IPS-15b (cell line): ENCODE data around the gene PLEKHA8.
A peak's percentile ranks its signal among the peaks of the same experiment; 100 is the strongest.

Experiments
- H3K27me3 ChIP-seq: one replicate; pipeline ENCODE4 v1.6.1; 2013; ENCODE audit warnings: low read length; ENCODE audit not compliant: control insufficient read depth, insufficient read depth
- H3K36me3 ChIP-seq: one replicate; pipeline ENCODE4 v1.6.1; 2013; ENCODE audit warnings: low read length; ENCODE audit not compliant: control insufficient read depth, insufficient read depth
- H3K4me1 ChIP-seq: one replicate; pipeline ENCODE4 v1.6.1; 2013; ENCODE audit warnings: mild to moderate bottlenecking, low read length; ENCODE audit not compliant: control insufficient read depth, insufficient read depth
- H3K4me3 ChIP-seq: one replicate; pipeline ENCODE4 v1.5.1; 2013; ENCODE audit warnings: low read depth, low read length
- H3K9ac ChIP-seq: one replicate; pipeline ENCODE4 v1.6.1; 2013; ENCODE audit warnings: low read depth, mild to moderate bottlenecking, low read length
- H3K9me3 ChIP-seq: one replicate; pipeline ENCODE4 v1.6.1; 2013; ENCODE audit warnings: mild to moderate bottlenecking, low read length; ENCODE audit not compliant: control insufficient read depth, insufficient read depth

Gene PLEKHA8

GRCh38 chr7:30028216-30028748 is at the start of gene PLEKHA8:
Gene PLEKHA8 (plus strand): TSS chr7:30028412. CDS start chr7:30028763, 351 bp downstream.
- H3K9me3 ChIP-seq, result no peaks in the 10 kb centered on the region
- H3K36me3 ChIP-seq, result no peaks in the 10 kb centered on the region
- H3K4me3 ChIP-seq, result peak within 1 kb of the TSS; percentile 91
- H3K9ac ChIP-seq, result peak within 1 kb of the TSS; percentile 38
- peaks cover 3% of the 10 kb centered on the region for H3K4me1 ChIP-seq
- no peaks in the 10 kb centered on the region for H3K27me3 ChIP-seq

- no peaks in the 10 kb centered on the region for H3K9me3 ChIP-seq
- no peak overlapping the region for H3K9ac ChIP-seq
- no peak overlapping the region for H3K4me3 ChIP-seq
- no peaks in the 10 kb centered on the region for H3K27me3 ChIP-seq
- H3K36me3 ChIP-seq, result no peaks in the 10 kb centered on the region
- H3K4me1 ChIP-seq, result no peaks in the 10 kb centered on the region
These were observed 48.1 kb upstream of the PLEKHA8 start for GRCh38 chr7:29980151-29980550.

GRCh38 chr7:29987083-29987482 is 41.1 kb upstream of the PLEKHA8 start:
- no peak overlapping the region for H3K4me3 ChIP-seq
- H3K36me3 ChIP-seq, result no peaks in the 10 kb centered on the region
- no peak overlapping the region for H3K9ac ChIP-seq
- no peaks in the 10 kb centered on the region for H3K9me3 ChIP-seq
- no peaks in the 10 kb centered on the region for H3K27me3 ChIP-seq
- peaks cover 2% of the 10 kb centered on the region for H3K4me1 ChIP-seq

GRCh38 chr7:29987811-29988317 is 40.3 kb upstream of the PLEKHA8 start:
- H3K4me1 ChIP-seq, result peaks cover 2% of the 10 kb centered on the region
- no peaks in the 10 kb centered on the region for H3K27me3 ChIP-seq
- peak overlapping the region; percentile 60 for H3K4me3 ChIP-seq
- no peak overlapping the region for H3K9ac ChIP-seq
- no peaks in the 10 kb centered on the region for H3K36me3 ChIP-seq
- H3K9me3 ChIP-seq, result no peaks in the 10 kb centered on the region

- Histone ChIP-seq H3K9me3 (no peaks in the 10 kb centered on the region), H3K4me1 (peaks cover 2% of the 10 kb centered on the region), H3K27me3 (no peaks in the 10 kb centered on the region), H3K36me3 (no peaks in the 10 kb centered on the region), H3K9ac (peak overlapping the region; percentile 89), H3K4me3 (peak overlapping the region; percentile 60)
These were observed 39.6 kb upstream of the PLEKHA8 start for GRCh38 chr7:29988424-29989256.

- H3K9ac ChIP-seq, result peak within 1 kb of the TSS; percentile 89
These were observed 38.8 kb upstream of the PLEKHA8 start, which contains the start of gene SCRN1 for GRCh38 chr7:29989257-29989995. Gene SCRN1 (minus strand): TSS chr7:29989801. CDS start chr7:29969067, 20,734 bp downstream.

GRCh38 chr7:29990931-29991330 is 37.3 kb upstream of the PLEKHA8 start:
- no peaks in the 10 kb centered on the region for H3K27me3 ChIP-seq
- H3K4me3 ChIP-seq, result no peak overlapping the region
- H3K9me3 ChIP-seq, result no peaks in the 10 kb centered on the region
- no peaks in the 10 kb centered on the region for H3K36me3 ChIP-seq
- no peak overlapping the region for H3K9ac ChIP-seq
- peaks cover 2% of the 10 kb centered on the region for H3K4me1 ChIP-seq

More at GRCh38 chr7:29989257-29989995, 38.8 kb upstream of the PLEKHA8 start, which contains the start of gene SCRN1:
- H3K27me3 ChIP-seq, result no peaks in the 10 kb centered on the region
- H3K4me3 ChIP-seq, result peak within 1 kb of the TSS; percentile 60
- H3K36me3 ChIP-seq, result no peaks in the 10 kb centered on the region
- no peaks in the 10 kb centered on the region for H3K9me3 ChIP-seq
- peaks cover 2% of the 10 kb centered on the region for H3K4me1 ChIP-seq

- H3K27me3 ChIP-seq, result no peaks in the 10 kb centered on the region
These were observed 36.3 kb upstream of the PLEKHA8 start for GRCh38 chr7:29991937-29992336.

GRCh38 chr7:29993140-29993539 is 35.1 kb upstream of the PLEKHA8 start:
- Histone ChIP-seq H3K4me3 (no peak overlapping the region), H3K36me3 (no peaks in the 10 kb centered on the region)

More at GRCh38 chr7:29991937-29992336, 36.3 kb upstream of the PLEKHA8 start:
- Histone ChIP-seq H3K36me3 (no peaks in the 10 kb centered on the region), H3K9ac (no peak overlapping the region), H3K4me1 (peaks cover 2% of the 10 kb centered on the region), H3K4me3 (no peak overlapping the region), H3K9me3 (no peaks in the 10 kb centered on the region)

GRCh38 chr7:29995652-29996051 is 32.6 kb upstream of the PLEKHA8 start:
- H3K9ac ChIP-seq, result no peak overlapping the region
- H3K9me3 ChIP-seq, result no peaks in the 10 kb centered on the region
- H3K27me3 ChIP-seq, result no peaks in the 10 kb centered on the region
- no peak overlapping the region for H3K4me3 ChIP-seq
- no peaks in the 10 kb centered on the region for H3K4me1 ChIP-seq
- H3K36me3 ChIP-seq, result no peaks in the 10 kb centered on the region

More at GRCh38 chr7:29993140-29993539, 35.1 kb upstream of the PLEKHA8 start:
- no peaks in the 10 kb centered on the region for H3K27me3 ChIP-seq
- no peak overlapping the region for H3K9ac ChIP-seq
- H3K9me3 ChIP-seq, result no peaks in the 10 kb centered on the region
- H3K4me1 ChIP-seq, result peaks cover under 1% of the 10 kb centered on the region

- no peak overlapping the region for H3K9ac ChIP-seq
- no peaks in the 10 kb centered on the region for H3K4me1 ChIP-seq
- no peaks in the 10 kb centered on the region for H3K27me3 ChIP-seq
- no peak overlapping the region for H3K4me3 ChIP-seq
- H3K36me3 ChIP-seq, result no peaks in the 10 kb centered on the region
- H3K9me3 ChIP-seq, result no peaks in the 10 kb centered on the region
These were observed 31.9 kb upstream of the PLEKHA8 start for GRCh38 chr7:29996321-29996720.
